Esophagus muscularis mucosa (tissue), 4 donors: ENCODE data around the gene ADAM19.

Experiments
- CTCF ChIP-seq, 3 experiments: fragments of 200-600 bp in 2 of 3; fragments of 450-650 bp in 1 of 3; sonication (generic) in 2 of 3; IDR thresholded peaks; one replicate each; pipeline ENCODE4 v1.5.1; 2017 to 2019; ENCODE audit warnings: antibody characterized with exemption in 3 of 3, mild to moderate bottlenecking in 2 of 3, moderate library complexity in 1 of 3
- EP300 ChIP-seq: sonication (generic); formaldehyde crosslinking; IDR thresholded peaks from one replicate; pipeline ENCODE4 v1.6.1; 2017; ENCODE audit warnings: antibody characterized with exemption
- POLR2A ChIP-seq: fragments of 450-650 bp; IDR thresholded peaks from one replicate; pipeline ENCODE4 v1.6.1; 2017; ENCODE audit warnings: antibody characterized with exemption, moderate library complexity, mild to moderate bottlenecking, low read depth
- POLR2AphosphoS5 ChIP-seq, 2 donors: sonication (generic); formaldehyde crosslinking; IDR thresholded peaks; one replicate each; pipeline ENCODE4 v1.6.1; 2017; ENCODE audit warnings: antibody characterized with exemption in 2 of 2

GRCh38 chr5:157600252-157600651 lies 24.7 kb upstream of the ADAM19 start:
- TF ChIP-seq CTCF (IDR thresholded peaks at IDR 0.05) (no peak), POLR2A (no peak), POLR2AphosphoS5 (IDR thresholded peaks at IDR 0.05) (no peak), EP300 (no peak)
